HG02588 (cell line): ENCODE results near the gene GTPBP1.

Experiments
- ATAC-seq: cut with Tn5 transposase; IDR thresholded peaks from one replicate; pipeline ENCODE4 v1.9.1; 2021; ENCODE audit warnings: mild to moderate bottlenecking, moderate library complexity; ENCODE audit not compliant: unreplicated experiment

GTPBP1 gene

GRCh38 chr22:38705235-38706100 lies at the start of gene GTPBP1:
Gene GTPBP1, plus strand, starts transcription at chr22:38705944. Its CDS starts 12 bp downstream, at chr22:38705956.
- ATAC-seq: peak; percentile 56

GRCh38 chr22:38656256-38657044 lies 49.3 kb upstream of the GTPBP1 start, which contains the start of the genes CBY1 and FAM227A:
Gene CBY1, plus strand, starts transcription at chr22:38656638. Its CDS starts 11,417 bp downstream, at chr22:38668055.
Gene FAM227A, minus strand, starts transcription at chr22:38656392. Its CDS starts 6,224 bp downstream, at chr22:38650168.
- ATAC-seq: peak; percentile 80

- no peak for ATAC-seq
Measured at GRCh38 chr22:38657045-38657909, 48.5 kb upstream of the GTPBP1 start.

GRCh38 chr22:38674888-38675287 lies 30.9 kb upstream of the GTPBP1 start:
- ATAC-seq: no peak

GRCh38 chr22:38675833-38676232 lies 29.9 kb upstream of the GTPBP1 start:
- no peak for ATAC-seq

- ATAC-seq: peak; percentile 89
Measured at GRCh38 chr22:38681582-38682335, 24.0 kb upstream of the GTPBP1 start, which contains the start of gene TOMM22. Gene TOMM22, plus strand, starts transcription at chr22:38681957. Its CDS starts 22 bp downstream, at chr22:38681979.

GRCh38 chr22:38684895-38685294 lies 20.8 kb upstream of the GTPBP1 start:
- ATAC-seq: no peak

- no peak for ATAC-seq
Measured at GRCh38 chr22:38685761-38686160, 20.0 kb upstream of the GTPBP1 start.

GRCh38 chr22:38689651-38690050 lies 16.1 kb upstream of the GTPBP1 start:
- ATAC-seq: no peak

GRCh38 chr22:38694049-38694448 lies 11.7 kb upstream of the GTPBP1 start:
- ATAC-seq: no peak

GRCh38 chr22:38694940-38695339 lies 10.8 kb upstream of the GTPBP1 start:
- ATAC-seq: no peak

- no peak for ATAC-seq
Measured at GRCh38 chr22:38696606-38697424, 8.9 kb upstream of the GTPBP1 start.

- no peak for ATAC-seq
Measured at GRCh38 chr22:38697425-38698089, 8.2 kb upstream of the GTPBP1 start.

- no peak for ATAC-seq
Measured at GRCh38 chr22:38698407-38699094, 7.2 kb upstream of the GTPBP1 start.

- no peak for ATAC-seq
Measured at GRCh38 chr22:38699143-38699542, 6.6 kb upstream of the GTPBP1 start.

GRCh38 chr22:38699784-38700183 lies 6.0 kb upstream of the GTPBP1 start:
- ATAC-seq: no peak

- no peak for ATAC-seq
Measured at GRCh38 chr22:38700270-38700788, 5.4 kb upstream of the GTPBP1 start.
